ENCODE results near the gene SPG11. TPM values are rescaled to one million over a fixed set of nuclear protein-coding genes. Genes with fewer than 3 reads are reported as not detected.
"Not testable (repeated sequence)": the region's sequence is repeated elsewhere in the genome, so short reads cannot be mapped to it uniquely, and the experiment has no call there.

SPG11 gene
- total and polyA plus RNA-seq, 8 donors = 21.6 to 61.1 (median 35.2) TPM

DNA sequence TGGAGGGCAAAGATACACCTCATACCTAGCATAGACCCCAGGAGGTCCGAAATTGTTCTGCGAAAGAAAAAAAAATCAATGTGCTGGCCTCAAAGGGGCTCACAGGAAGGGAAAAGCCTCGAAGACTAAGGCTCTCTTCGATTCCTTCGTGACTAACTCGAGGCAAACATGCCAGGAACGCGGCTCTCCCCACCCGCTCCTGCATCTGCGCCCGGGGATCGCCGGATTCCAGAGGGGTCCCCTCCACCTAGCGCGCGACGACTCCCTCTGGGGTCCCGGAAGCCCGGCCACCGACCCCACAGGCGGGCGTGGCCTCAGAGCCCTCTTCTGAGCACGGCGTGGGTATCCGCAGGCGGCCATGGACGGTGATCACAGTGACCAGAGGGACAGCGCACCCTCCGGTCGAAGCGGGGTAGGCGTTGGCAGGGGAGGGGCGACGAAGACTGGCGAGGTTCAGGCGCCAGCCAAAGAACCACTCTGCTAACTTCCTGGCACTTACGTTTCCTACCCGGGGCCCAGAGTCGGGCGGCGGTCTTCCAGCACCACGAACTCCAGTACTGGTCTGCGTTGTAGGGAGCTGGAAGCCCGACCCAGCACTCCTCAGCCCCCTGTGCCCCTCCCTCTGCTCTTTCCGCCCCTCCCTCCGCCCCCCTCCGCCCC is 127.0 kb downstream of the SPG11 start:
- intact Hi-C loops (cut with DNase I) = no loop called here
- peak; percentile 86 to 94 (median 88) for DNase-seq
- WGBS, 2 donors = 0 to 1% methylated on average over 41 to 45 of the region's 47 CpGs
- no peak for FAIRE-seq
- Histone ChIP-seq H3K27me3 (no peaks in the 10 kb centered on the region), H3K9me3 (no peaks in the 10 kb centered on the region), H3K4me1 (peaks cover 13 to 30% (median 22%) of the 10 kb centered on the region in 3 donors), H3K36me3 (peaks cover 0 to 5% (median 0%) of the 10 kb centered on the region in 3 donors), H3K4me3 (peak overlapping the region; percentile 64 to 95 (median 79)), H3K27ac (peak overlapping the region; percentile 93 to 99 (median 98))
- TF ChIP-seq, protein P1, sequence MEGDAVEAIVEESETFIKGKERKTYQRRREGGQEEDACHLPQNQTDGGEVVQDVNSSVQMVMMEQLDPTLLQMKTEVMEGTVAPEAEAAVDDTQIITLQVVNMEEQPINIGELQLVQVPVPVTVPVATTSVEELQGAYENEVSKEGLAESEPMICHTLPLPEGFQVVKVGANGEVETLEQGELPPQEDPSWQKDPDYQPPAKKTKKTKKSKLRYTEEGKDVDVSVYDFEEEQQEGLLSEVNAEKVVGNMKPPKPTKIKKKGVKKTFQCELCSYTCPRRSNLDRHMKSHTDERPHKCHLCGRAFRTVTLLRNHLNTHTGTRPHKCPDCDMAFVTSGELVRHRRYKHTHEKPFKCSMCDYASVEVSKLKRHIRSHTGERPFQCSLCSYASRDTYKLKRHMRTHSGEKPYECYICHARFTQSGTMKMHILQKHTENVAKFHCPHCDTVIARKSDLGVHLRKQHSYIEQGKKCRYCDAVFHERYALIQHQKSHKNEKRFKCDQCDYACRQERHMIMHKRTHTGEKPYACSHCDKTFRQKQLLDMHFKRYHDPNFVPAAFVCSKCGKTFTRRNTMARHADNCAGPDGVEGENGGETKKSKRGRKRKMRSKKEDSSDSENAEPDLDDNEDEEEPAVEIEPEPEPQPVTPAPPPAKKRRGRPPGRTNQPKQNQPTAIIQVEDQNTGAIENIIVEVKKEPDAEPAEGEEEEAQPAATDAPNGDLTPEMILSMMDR (IDR thresholded peaks at IDR 0.05) = peak in 3 of 4 donors; percentile 19 to 35 (median 21)
- ATAC-seq = peak; percentile 73 to 91 (median 84)

DNA sequence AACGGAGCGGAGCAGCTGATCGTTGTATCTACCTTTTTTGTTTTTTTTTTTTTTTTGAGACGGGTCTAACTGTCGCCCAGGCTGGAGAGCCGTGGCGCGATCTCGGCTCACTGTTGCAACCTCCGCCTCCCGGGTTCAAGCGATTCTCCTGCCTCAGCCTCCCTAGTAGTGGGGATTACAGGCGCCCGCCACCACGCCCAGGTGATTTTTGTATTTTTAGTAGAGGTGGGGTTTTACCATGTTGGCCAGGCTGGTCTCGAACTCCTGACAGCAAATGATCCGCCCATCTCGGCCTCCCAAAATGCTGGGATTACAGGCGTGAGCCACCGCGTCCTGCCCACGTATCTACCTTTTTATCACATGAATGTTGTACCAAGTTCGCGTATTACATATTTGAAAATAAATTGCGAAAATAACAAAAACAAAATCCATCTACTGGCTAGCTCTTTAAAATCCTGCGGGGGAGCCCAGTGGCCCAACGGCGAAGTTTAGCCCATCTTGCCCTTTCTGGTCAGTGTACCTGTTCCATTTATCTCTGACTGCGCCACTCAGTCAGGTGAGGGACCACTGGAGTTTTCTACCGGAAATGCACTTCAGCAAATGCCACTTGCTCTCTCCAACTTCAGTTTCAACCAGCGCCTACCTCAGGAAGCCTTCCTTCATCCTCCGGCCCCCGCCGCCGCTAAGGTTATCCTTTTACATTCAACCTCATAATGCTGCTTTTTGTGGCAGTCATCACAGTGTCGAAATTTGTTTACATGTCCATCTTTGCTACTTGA is 127.8 kb downstream of the SPG11 start:
- Histone ChIP-seq H3K27me3 (no peaks in the 10 kb centered on the region), H3K9me3 (no peaks in the 10 kb centered on the region), H3K4me3 (peak overlapping the region; percentile 64 to 95 (median 79)), H3K27ac (peak overlapping the region; percentile 93 to 99 (median 98)), H3K36me3 (peaks cover 0 to 5% (median 0%) of the 10 kb centered on the region in 3 donors), H3K4me1 (peaks cover 8 to 23% (median 16%) of the 10 kb centered on the region in 3 donors)
- ATAC-seq (peak; percentile 0 to 8 (median 4)), DNase-seq (peak in 3 of 6 donors; percentile 14 to 62 (median 37)), FAIRE-seq (no peak)
- whole genome bisulfite sequencing, 2 donors = 49 to 50% methylated on average over 36 of the region's 36 CpGs
- TF ChIP-seq, protein P1 (IDR thresholded peaks at IDR 0.05) = no peak
- intact Hi-C loops (cut with DNase I) = no loop called here

DNA sequence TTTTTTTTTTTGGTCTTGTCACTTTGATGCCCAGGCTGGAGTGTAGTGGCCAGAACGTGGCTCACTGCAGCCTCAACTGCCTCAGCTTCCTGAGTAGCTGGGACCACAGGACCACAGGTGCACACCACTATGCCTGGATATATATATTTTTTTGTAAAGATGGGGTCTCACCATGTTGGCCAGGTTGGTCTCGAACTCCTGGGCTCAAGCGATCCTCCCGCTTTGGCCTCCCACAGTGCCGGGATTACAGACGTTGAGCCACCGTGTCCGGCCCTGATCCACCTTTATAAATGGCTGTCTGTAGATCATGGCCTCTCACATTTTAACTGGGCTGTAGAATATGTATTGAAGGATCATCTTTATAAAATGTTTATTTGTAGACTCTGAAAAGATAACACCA is 128.4 kb downstream of the SPG11 start:
- Histone ChIP-seq H3K27ac (no peak overlapping the region), H3K4me3 (no peak overlapping the region), H3K9me3 (no peaks in the 10 kb centered on the region), H3K27me3 (no peaks in the 10 kb centered on the region), H3K36me3 (peaks cover 0 to 5% (median 0%) of the 10 kb centered on the region in 3 donors), H3K4me1 (peaks cover 5 to 18% (median 12%) of the 10 kb centered on the region in 3 donors)
- intact Hi-C loops (cut with DNase I) = no loop called here
- FAIRE-seq = no peak
- TF ChIP-seq, protein P1 (IDR thresholded peaks at IDR 0.05) = no peak
- no peak for ATAC-seq
- no peak for DNase-seq
- 96 to 98% methylated on average over 8 of the region's 8 CpGs for WGBS, 2 donors

GRCh38 chr15:44532689-44533088 is 130.8 kb downstream of the SPG11 start:
- DNase-seq = no peak
- no peak overlapping the region for H3K4me3 ChIP-seq
- intact Hi-C loops (cut with DNase I) = no loop called here
- H3K27me3 ChIP-seq = no peaks in the 10 kb centered on the region
- TF ChIP-seq, protein P1 (IDR thresholded peaks at IDR 0.05) = no peak
- ATAC-seq = no peak
- no peak overlapping the region for H3K27ac ChIP-seq
- peaks cover 0 to 5% (median 0%) of the 10 kb centered on the region in 3 donors for H3K36me3 ChIP-seq
- WGBS, 2 donors = 96 to 98% methylated on average over 3 of the region's 3 CpGs
- FAIRE-seq = no peak
- H3K9me3 ChIP-seq = no peaks in the 10 kb centered on the region
- H3K4me1 ChIP-seq = peaks cover 0 to 6% (median 5%) of the 10 kb centered on the region in 3 donors

- WGBS, 2 donors = 97 to 99% methylated on average over 5 of the region's 5 CpGs
- intact Hi-C loops (cut with DNase I); H3K27ac ChIP-seq; H3K4me3 ChIP-seq; H3K36me3 ChIP-seq; H3K4me1 ChIP-seq; ATAC-seq; H3K9me3 ChIP-seq; H3K27me3 ChIP-seq; FAIRE-seq; DNase-seq: not testable (repeated sequence)
Observed at GRCh38 chr15:44532275-44532674, 131.2 kb downstream of the SPG11 start.
